M059J (cell line): ENCODE measurements around the gene AQR. TPM values are rescaled to one million over a fixed set of nuclear protein-coding genes. Genes with fewer than 3 reads are reported as not detected.
A peak's percentile ranks its signal among the peaks of the same experiment; 100 is the strongest.
"Not testable (repeated sequence)": the region's sequence is repeated elsewhere in the genome, so short reads cannot be mapped to it uniquely, and the experiment has no call there.

ENCODE experiments used
- DNase-seq: peaks from one replicate; pipeline ENCODE4 v3.0.0-alpha.2; 2012; ENCODE audit warnings: low read depth
- total RNA-seq: library from RNA; depleted of rRNA; stranded (reverse); fragments of >200 nt; shearing (Covaris generic); gene quantifications from 2 replicates; pipeline ENCODE4 v1.2.3, GENCODE V29; 2014; rRNA removed

AQR gene
- 16.1 and 19.7 TPM in 2 replicates for total RNA-seq

DNA sequence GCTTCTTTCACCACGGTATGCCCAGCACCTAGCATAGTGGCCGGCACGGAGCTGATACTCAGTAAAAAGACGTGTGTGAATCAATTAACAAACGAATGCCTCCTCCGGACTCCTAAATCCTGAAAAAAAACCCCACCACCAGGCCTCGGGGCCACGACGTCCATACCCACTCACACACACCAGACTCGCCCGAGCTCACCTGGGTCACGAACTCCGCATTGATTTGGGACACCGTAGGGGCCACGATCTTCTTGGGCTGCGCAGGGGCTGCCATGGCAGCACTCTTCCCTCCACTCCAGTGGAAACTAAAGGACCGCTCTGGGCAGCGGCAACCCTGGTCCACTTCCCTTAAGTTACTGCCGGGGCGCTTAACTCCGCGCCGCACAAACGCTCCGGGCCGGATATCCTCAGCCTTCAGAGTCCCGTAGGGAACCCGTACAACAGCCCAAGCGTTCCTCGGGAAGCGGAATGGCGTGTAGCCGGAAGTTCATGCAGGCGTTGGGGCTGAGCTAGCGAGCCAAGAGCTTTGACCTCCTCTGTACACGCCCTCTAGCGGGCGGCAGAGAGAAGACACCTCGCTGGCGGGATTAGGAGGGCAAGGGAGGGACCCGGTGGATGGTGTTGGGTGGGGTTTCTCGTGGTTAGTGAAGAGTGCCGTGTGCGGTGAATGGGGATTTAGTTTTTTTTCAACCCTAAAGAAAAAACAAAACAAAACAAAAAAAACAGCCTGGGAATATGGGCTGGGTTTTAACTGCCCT lies at the start of gene AQR:
Gene AQR (minus strand): TSS at position 403 of the 758 bp plus-strand sequence. CDS start 129 bp downstream, at position 274.
- peak; percentile 96 for DNase-seq

GRCh38 chr15:35014241-35014640 lies 44.7 kb upstream of the AQR start:
- no peak for DNase-seq

DNA sequence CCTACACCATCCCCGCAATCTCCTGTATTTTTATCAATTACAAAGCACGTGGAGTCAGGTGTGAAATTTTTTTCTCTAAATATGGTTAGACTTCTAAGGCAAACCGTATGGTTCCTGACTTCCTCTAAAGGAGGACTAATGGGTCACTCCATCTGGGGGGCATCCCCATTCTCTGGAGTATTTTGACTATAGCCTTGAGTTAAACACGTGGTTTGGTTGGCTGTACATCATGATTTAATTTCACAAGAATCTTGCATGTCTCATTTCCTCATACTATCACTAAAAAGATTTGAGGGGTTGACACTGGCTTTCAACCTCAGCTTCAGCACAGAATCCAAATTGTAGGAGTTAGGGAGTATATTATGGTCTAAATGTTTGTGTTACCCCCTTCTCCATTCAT lies 43.8 kb upstream of the AQR start:
- DNase-seq: peak; percentile 3

- DNase-seq: no peak
Measured at GRCh38 chr15:35007397-35007796, 37.9 kb upstream of the AQR start.

GRCh38 chr15:35005933-35006332 lies 36.4 kb upstream of the AQR start:
- DNase-seq: no peak

DNA sequence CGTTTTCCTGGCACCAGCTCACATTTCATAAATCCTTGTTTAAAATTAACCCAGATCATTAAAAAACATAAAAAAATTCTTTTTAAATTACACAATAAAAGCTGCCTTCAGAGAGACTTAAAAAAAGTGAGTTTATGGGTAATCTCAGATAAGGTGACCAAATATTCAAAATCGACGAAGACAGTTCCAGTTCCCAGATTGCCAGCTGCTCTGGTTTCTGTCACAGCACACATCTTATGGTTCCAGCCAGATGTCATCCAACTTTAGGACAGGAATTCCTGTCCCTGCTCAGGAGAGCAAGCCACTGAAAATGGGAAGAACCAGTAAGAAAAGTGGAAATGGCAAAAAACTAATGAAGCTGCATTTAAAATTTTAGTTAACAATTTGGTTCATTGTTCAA lies 34.4 kb upstream of the AQR start:
- DNase-seq: no peak

- DNase-seq: peak; percentile 91
Measured at GRCh38 chr15:35000511-35000910, 31.0 kb upstream of the AQR start.

- peak; percentile 68 for DNase-seq
Measured at GRCh38 chr15:34999906-35000305, 30.4 kb upstream of the AQR start.

GRCh38 chr15:34994925-34995324 lies 25.4 kb upstream of the AQR start:
- no peak for DNase-seq

DNA sequence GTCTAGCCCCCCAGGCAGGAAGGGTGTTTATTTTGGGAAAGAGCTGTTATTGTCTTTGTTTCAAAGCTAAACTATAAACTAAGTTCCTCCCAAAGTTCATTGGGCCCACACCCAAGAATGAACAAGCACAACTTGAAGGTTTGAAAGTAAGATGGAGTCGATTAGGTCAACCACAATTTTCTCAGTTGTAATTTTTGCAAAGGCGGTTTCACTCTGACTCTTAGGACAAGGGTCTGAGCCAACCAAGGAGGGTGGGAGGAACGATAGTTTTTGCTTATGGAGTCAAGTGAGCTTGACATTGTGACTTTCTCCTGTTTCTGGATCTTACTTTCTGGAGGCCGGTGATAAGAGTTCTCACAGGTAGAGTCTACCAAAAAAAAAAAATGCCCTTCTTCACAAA lies 24.3 kb upstream of the AQR start:
- no peak for DNase-seq

DNA sequence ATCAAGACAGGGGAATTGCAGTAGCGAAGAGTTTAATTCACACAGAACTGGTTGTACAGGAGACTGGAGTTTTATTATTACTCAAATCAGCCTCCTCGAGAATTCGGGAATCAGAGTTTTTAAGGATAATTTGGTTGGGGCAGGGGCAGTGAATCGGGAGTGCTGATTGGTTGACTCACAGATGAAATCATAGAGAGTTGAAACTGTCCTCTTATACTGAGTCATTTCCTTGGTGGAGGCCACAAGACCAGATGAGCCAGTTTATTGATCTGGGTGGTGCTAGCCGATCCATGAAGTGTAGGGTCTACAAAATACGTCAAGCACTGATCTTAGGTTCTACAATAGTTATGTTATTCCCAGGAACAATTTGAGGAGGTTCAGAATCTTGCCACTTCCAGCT lies 23.9 kb upstream of the AQR start:
- no peak for DNase-seq

DNA sequence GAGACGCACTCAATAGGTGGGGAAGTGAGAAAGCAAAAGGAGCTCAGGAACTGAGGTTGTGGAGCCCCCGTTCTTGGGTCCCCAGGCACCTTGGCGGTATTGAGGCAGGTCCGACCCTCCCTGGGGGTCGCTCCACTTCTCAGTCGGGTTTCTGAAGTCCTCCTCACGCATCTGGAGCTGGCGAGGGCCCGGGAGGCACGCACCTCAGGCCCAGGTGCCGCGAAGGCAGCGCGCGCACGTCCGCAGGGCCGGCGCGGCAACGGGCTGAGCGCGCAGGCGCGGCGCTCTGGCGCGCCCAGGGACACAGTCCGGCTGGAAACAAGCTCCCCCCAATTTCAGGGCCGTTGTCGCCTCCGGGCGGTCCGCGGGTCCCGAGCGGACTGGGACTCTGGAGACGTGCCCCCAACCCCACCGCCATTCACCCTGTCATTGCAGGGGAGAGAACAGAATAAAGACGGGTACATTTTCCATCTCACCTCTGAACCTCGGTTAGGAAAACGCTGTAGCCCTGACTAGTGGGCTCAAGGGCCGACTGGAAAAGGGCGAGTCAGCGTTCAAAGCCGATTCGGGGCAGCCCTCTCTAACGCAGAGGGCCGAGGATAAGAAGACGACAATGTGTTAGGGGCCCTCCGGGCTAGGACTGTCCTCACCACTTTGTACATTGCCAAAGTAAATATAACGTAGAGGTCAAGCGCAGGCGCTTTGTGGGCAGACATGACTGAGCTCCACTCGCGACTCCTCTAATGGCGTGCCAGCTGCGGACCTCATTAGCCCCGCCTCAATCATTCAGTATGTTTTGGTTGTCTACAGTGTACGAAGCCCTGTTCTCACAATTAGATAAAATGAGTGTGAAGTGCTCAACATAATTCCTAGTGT lies 18.7 kb upstream of the AQR start, which contains the start of gene ZNF770:
Gene ZNF770 (minus strand): TSS at position 261 of the 876 bp plus-strand sequence. CDS start 4,853 bp downstream, outside the sequence.
- DNase-seq: peak; percentile 63

DNA sequence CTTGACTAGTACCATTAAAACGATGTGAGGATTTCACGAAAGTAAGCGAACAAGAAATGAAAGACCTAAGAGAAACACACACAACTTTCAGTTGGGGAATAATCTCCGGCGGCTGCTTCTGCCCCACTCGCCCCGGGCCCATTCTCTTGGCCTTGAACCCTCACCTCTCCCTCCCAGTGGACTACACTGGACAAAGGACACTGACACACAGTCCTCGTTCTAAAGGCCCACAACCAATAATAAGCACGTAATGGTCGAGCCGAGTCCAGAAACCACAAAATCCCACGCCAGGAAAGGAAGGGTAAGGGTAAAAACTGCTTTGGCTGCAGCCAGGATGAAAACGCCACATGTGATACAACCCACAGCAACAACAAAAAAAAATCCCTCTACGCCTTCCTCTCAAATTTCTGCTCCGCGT lies 18.1 kb upstream of the AQR start:
- DNase-seq: no peak

GRCh38 chr15:34986771-34987480 lies 17.4 kb upstream of the AQR start:
- no peak for DNase-seq

- no peak for DNase-seq
Measured at GRCh38 chr15:34986326-34986725, 16.8 kb upstream of the AQR start.

GRCh38 chr15:34984889-34985630 lies 15.5 kb upstream of the AQR start:
- DNase-seq: no peak

DNA sequence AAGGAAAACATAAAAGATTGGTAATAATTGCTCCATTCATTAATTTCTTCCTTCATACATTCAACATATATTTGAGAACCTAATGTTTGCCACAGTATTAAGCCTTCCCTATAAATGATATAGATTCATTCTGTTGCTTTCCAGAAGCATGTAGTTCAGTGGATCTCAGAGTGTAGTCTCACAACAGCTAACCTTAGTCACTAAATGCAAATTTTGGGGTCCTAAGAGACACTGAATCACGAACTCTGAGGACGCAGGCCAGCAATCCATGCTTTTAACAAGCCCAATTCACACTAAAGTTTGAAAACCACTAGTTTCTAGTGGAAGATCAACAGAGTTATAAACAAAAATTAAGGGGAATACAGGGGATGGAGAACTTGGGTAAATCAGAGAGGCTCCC lies 7.2 kb upstream of the AQR start:
- DNase-seq: no peak

- DNase-seq: no peak
Measured at GRCh38 chr15:34976073-34976472, 6.5 kb upstream of the AQR start.

DNA sequence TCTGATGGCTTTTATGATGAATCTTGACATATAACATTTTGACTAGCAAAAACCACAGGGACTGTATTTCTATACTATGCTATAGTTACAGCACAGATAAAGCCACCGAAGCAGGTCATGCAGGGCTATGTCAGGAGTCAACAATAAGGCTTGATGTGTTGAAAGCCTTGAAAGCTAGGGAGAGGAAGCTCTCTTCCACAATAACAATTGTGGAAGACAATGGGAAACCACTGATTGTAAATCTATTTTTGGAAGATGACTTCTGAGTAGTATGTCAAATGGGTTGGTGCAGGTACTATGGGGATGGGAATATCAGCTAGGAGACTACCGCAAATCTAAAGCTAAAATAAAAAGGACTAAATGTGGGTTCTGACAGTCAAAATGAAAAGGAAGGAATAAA lies 4.0 kb upstream of the AQR start:
- no peak for DNase-seq

- DNase-seq: not testable (repeated sequence)
Measured at GRCh38 chr15:34970098-34970643, 629 bp upstream of the AQR start.

DNA sequence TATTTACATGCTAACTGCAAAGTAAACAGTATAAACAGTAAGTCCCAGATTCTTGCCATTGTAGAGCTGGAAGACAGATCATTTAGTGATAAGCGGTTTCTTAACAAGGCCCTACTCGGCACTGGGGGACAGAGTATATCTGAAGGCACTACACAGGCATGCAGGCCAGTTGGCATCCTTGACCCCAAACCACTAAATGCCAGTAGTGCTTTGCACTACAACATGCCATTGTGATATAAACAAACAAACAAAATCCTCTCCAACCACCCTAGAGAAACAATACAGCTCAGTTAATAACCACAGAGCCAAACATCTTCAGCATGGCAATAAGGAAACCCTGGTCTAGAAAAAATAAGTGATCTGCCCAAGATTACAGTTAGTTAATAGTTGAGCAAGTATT lies 5.3 kb downstream of the AQR start:
- DNase-seq: no peak
